ENCODE measurements around the gene ABHD2.

GRCh38 chr15:89052474-89052873 lies 35.8 kb upstream of the ABHD2 start:
- TF ChIP-seq CTCF (IDR thresholded peaks at IDR 0.05; ENCODE audit: borderline replicate concordance, extremely low read depth, low read length, poor library complexity, severe bottlenecking) (no peak), EZH2 (IDR thresholded peaks at IDR 0.05; ENCODE audit: borderline replicate concordance, low read depth, low read length, severe bottlenecking) (no peak)

Measured in DND-41 (cell line).